ENCODE measurements around the gene SLC12A7.
"Not testable (repeated sequence)": the region's sequence is repeated elsewhere in the genome, so short reads cannot be mapped to it uniquely, and the experiment has no call there.

Gene SLC12A7

GRCh38 chr5:1108865-1109174, 3.0 kb downstream of the SLC12A7 start:
- DNase-seq: no peak

- no peak for DNase-seq
Observed at GRCh38 chr5:1108023-1108864, 3.6 kb downstream of the SLC12A7 start.

- DNase-seq: no peak
Observed at GRCh38 chr5:1107167-1108022, 4.5 kb downstream of the SLC12A7 start.

GRCh38 chr5:1106385-1107166, 5.3 kb downstream of the SLC12A7 start:
- no peak for DNase-seq

- DNase-seq: no peak
Observed at GRCh38 chr5:1105350-1106265, 6.3 kb downstream of the SLC12A7 start.

- no peak for DNase-seq
Observed at GRCh38 chr5:1104327-1105006, 7.4 kb downstream of the SLC12A7 start.

- DNase-seq: no peak
Observed at GRCh38 chr5:1103505-1104326, 8.1 kb downstream of the SLC12A7 start.

- no peak for DNase-seq
Observed at GRCh38 chr5:1103093-1103492, 8.8 kb downstream of the SLC12A7 start.

GRCh38 chr5:1101961-1102713, 9.7 kb downstream of the SLC12A7 start:
- DNase-seq: no peak

- DNase-seq: no peak
Observed at GRCh38 chr5:1100664-1101574, 10.9 kb downstream of the SLC12A7 start.

- no peak for DNase-seq
Observed at GRCh38 chr5:1099926-1100663, 11.8 kb downstream of the SLC12A7 start.

GRCh38 chr5:1098986-1099597, 12.8 kb downstream of the SLC12A7 start:
- no peak for DNase-seq

GRCh38 chr5:1097988-1098385, 13.9 kb downstream of the SLC12A7 start:
- DNase-seq: not testable (repeated sequence)

- DNase-seq: no peak
Observed at GRCh38 chr5:1097381-1097987, 14.4 kb downstream of the SLC12A7 start.

- no peak for DNase-seq
Observed at GRCh38 chr5:1096838-1097237, 15.0 kb downstream of the SLC12A7 start.

GRCh38 chr5:1095990-1096363, 15.9 kb downstream of the SLC12A7 start:
- DNase-seq: no peak

GRCh38 chr5:1095302-1095989, 16.4 kb downstream of the SLC12A7 start:
- DNase-seq: no peak

All from NCI-H1417 treated with DMSO at 0.1 percent for 48 hours (cell line).